HG03097 (cell line): Measurements from ENCODE around the gene KRT13.
"Not testable (repeated sequence)": the region's sequence is repeated elsewhere in the genome, so short reads cannot be mapped to it uniquely, and the experiment has no call there.

Experiments
- ATAC-seq: cut with Tn5 transposase; IDR thresholded peaks from one replicate; pipeline ENCODE4 v1.9.1; 2021; ENCODE audit not compliant: unreplicated experiment, low FRiP score

KRT13 gene

DNA sequence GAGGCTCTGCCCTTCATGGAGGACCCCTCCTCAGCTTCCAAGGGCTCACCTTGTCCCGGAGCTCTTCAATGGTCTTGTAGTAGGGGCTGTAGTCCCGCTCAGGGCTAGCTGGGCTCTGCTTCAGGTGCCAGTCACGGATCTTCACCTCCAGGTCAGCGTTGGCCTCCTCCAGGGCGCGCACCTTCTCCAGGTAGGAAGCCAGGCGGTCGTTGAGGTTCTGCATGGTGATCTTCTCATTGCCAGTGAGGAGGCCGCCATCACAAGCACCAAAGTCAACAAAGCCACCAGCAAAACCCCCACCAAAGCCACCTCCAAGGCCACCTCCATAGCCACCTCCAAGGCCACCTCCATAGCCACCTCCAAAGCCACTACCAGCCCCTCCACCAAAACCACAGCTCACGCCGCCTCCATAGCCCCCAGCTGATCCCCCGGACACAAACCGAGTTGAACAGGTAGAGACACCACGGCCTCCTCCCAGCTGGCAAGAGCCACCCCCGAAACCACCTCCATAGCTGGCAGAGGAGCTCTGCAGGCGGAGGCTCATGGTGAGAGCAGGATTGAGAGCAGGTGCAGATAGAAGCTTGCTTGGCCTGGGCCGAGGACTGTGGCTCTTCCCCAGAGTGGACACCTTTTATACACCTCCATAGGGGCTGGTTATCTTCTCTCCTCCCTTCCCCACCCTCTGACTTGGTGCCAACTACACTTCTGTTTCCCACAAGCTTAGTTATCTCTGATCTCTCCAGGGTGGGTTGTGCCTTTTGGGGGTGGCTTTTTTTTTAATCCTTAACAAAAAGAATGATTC, at the start of gene KRT13:
TSS of gene KRT13 (minus strand) at position 606 of the 802 bp plus-strand sequence. CDS start at position 544, 62 bp downstream.
- no peak for ATAC-seq

- ATAC-seq = no peak
Measured at GRCh38 chr17:41553987-41554680, 48.7 kb upstream of the KRT13 start.

DNA sequence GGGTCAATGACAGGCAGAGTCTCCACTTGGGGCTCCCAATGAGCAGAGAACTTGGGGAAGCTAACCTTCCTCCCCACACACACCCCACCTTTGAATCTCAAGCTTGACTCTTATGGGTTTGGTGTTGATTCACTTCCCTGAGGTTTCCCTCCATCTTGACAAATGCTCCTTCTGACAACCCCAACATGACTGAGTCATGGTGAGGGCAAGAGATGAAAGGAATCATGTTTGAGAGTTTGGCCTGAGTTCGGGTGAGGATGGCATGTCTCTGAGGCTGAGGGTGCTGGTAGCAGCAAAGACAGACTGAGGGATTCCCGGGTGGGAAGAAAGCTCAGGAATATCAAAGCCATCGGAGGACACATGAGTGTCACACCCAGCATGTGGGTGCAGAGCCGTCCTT, 47.8 kb upstream of the KRT13 start:
- ATAC-seq = no peak

DNA sequence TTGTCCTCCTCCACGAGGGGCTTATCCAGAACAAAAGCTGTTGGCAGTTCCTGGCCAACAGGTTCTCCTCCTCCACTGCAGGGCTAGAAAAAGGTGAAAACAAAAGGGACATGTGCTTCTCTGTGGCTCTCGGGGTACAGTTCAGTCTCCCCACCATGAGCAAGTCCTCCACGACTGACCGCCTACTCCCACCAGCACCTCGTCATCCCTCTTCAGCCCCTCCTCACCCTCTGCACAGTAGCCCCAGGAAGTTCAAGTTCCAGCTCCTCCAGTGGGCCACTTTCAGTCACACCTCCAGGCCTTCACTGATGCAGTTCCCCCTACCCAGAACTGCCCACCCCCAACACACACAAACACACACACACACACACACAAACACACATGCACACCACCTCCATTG, 47.0 kb upstream of the KRT13 start:
- ATAC-seq = no peak

GRCh38 chr17:41551365-41551764, 46.0 kb upstream of the KRT13 start:
- no peak for ATAC-seq

DNA sequence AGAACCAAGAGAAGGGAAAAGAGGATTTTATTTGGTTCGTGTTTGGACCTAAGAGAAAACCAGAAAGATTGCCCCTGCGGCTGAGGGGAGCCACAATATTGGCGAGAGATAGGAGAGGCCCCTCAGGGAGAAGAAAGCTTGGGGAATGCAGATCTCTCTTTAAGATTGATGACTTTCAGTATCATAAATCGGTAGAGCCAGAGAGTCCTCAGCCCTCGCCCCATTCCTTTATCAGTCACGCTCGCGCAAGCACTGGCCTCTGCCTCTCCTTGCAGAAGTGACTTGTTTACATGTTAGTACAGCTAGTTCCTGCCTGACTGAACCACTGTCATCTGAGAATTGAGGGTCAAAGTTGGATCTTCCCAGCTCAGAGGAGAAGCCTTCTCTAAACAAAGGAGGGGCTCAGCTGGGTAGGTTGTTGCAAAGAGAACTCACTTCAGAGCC, 44.2 kb upstream of the KRT13 start:
- ATAC-seq = no peak

- no peak for ATAC-seq
Measured at GRCh38 chr17:41548844-41549595, 43.6 kb upstream of the KRT13 start.

- no peak for ATAC-seq
Measured at GRCh38 chr17:41547921-41548843, 42.8 kb upstream of the KRT13 start.

DNA sequence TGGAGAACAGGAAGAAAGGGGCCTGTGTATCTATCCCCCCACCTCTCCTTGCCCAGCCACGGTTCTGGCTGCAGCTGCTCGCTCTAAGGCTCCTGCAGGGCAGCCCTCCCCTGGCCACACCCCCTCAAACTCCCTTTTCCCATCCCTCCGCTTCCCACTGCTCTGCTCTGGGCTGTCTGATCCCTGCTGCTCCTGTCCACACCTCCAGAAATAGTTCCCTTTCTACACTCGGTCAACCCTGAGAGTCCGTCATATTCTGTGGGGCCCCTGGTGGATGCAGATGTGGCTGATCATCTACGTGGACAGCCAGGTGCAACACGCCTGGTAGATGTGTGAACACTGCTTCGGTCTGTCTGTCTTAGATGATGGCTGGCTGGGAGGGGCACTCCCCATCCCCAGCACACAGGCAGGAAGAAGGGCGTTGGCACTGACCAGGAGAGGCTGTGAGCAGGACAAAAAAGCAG, 42.0 kb upstream of the KRT13 start:
- ATAC-seq = no peak

DNA sequence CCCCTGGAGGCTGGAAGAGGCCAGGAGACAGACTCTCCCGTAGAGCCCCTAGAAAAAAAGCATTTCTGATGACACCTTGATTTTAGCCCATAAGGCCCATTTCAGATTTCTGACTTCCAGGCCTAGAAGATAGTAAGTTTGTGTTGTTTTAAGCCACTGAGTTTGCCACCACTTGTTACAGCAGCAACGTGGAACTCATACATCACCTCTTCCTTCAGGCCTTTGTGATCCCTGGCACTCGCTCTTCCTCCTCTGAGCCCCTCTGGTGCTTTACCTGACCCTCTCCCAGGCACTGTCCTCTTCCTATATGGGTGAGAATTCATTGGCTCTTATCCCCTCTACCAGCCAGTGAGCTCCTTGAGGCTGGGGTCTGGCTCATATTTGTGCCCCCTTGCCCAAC, 41.4 kb upstream of the KRT13 start:
- no peak for ATAC-seq

DNA sequence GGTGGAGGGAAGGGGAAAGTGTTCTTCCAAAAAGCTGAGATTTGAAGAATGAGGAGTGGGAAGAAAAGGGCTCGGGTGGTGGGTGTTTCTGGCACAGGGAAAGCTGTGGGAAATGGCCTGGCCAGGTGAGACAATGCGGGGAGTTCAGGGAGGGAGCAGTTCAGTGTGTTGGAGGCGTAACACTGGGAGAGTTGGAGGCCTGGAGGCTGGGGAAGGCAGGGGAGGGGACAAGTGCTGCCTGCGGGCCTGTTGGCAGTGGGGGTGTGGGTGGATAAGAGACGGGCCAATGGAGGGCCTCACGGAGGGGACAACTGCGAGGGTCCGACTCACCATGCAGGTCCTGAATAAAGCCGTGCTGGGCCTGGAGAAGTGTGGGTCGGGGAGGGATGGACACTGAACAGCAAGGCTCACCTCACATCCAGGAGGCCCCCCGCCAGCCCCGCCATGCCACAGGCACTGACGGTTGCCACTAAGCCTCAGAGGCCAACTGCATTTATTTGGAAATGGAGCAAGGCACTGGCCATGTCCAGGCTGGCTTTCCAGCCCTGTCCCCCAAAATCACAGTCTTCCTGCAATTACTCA, 40.5 kb upstream of the KRT13 start:
- no peak for ATAC-seq

DNA sequence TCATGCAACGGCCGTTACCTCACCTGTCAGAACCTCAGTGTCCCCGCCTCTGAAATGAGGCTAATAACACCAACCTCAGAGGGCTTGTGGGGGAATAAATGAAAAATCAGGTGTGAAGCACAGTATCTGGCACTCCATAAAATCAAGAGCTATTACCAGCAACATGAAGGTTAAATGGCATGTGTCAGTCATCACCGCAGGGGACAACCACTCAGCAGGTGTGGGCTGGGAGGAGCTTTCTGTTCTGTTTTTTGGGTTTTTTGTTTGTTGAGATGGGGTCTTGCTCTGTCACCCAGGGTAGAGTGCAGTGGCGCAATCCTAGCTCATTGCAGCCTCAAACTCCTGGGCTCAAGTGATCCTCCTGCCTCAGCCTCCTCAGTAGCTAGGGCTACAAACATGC, 39.5 kb upstream of the KRT13 start:
- no peak for ATAC-seq

DNA sequence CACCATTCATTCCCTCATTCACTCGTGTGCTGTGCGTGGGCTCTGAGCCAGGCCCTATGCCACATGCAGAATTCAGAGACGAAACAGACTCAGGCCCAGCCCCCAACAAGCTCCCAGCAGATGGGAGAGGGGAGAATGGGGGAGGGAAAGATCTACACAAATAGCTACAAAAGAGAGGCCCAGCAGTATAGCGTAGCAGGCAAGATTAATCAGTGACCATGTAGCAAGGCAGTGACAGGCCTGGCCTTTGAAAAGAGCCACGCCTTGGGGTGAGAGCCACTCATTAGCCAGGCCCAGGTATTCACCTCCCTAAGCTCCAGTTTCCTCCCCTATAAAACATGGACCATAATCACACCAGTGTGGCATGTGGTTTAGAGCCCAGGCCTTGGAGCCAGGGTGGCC, 39.1 kb upstream of the KRT13 start:
- ATAC-seq = no peak

DNA sequence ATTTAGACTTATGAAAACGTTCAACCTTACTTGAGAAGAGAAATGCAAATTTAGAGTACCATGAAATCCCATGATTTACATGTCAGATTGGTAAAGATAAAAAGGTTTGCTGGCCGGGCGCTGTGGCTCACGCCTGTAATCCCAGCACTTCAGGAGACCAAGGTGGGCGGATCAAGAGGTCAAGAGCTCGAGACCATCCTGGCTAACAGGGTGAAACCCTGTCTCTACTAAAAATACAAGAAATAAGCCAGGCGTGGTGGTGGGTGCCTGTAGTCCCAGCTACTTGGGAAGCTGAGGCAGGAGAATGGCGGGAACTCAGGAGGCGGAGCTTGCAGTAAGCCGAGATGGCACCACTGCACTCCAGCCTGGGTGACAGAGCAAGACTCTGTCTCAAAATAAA, 37.4 kb upstream of the KRT13 start:
- not testable (repeated sequence) for ATAC-seq

- ATAC-seq = no peak
Measured at GRCh38 chr17:41542357-41542756, 36.9 kb upstream of the KRT13 start.

- no peak for ATAC-seq
Measured at GRCh38 chr17:41540921-41541625, 35.7 kb upstream of the KRT13 start.

- ATAC-seq = no peak
Measured at GRCh38 chr17:41539979-41540701, 34.7 kb upstream of the KRT13 start.

- ATAC-seq = no peak
Measured at GRCh38 chr17:41539071-41539492, 33.7 kb upstream of the KRT13 start.
